ENCODE measurements around the gene NRP1. TPM values are rescaled to one million over a fixed set of nuclear protein-coding genes. Genes with fewer than 3 reads are reported as not detected.

Gene NRP1
- polyA plus RNA-seq, 1 of the 3 experiments (the other 2 are of a cell fraction): 129 TPM

- TF ChIP-seq MAX (IDR thresholded peaks at IDR 0.05; ENCODE audit: low read depth) (no peak), USF2 (IDR thresholded peaks at IDR 0.05; ENCODE audit: borderline replicate concordance, low read depth, low read length) (no peak), FOXJ3 (CRISPR knock-in tag; IDR thresholded peaks at IDR 0.05) (no peak), TCF12 (IDR thresholded peaks at IDR 0.05) (no peak), NFIC (IDR thresholded peaks at IDR 0.05; ENCODE audit: borderline replicate concordance) (peak; percentile 67)
Measured at GRCh38 chr10:33337326-33337957, 3.0 kb upstream of the NRP1 start (continued).

GRCh38 chr10:33336582-33337325 lies 2.3 kb upstream of the NRP1 start:
- Histone ChIP-seq H3K4me1 (ENCODE audit: control insufficient read depth in 1 of 2, insufficient read depth in 2 of 2, low read depth in 1 of 2, low read length in 1 of 2) (peaks cover 24 to 28% of the 10 kb centered on the region in 2 experiments), H3K4me2 (peak overlapping the region; percentile 90), H3K9me2 (no peaks in the 10 kb centered on the region), H3K9me3 (no peaks in the 10 kb centered on the region), H4K20me1 (ENCODE audit: insufficient read depth) (no peaks in the 10 kb centered on the region), H3K79me2 (ENCODE audit: insufficient read depth) (peaks cover 56% of the 10 kb centered on the region), H3F3A (replicated peaks; ENCODE audit: insufficient read depth) (peaks cover 21% of the 10 kb centered on the region), H3K27me3 (ENCODE audit: insufficient read depth) (no peaks in the 10 kb centered on the region), H3K9ac (peak overlapping the region; percentile 84), H2AFZ (ENCODE audit: low read depth) (peak overlapping the region; percentile 50; the same call in 1 of the 2 replicates), H3K27ac (ENCODE audit: low read depth in 2 of 2, low read length in 1 of 2) (peak overlapping the region; percentile 67 to 93), H3K36me3 (replicated peaks in 1 of 2; ENCODE audit: control insufficient read depth in 1 of 2, insufficient read depth in 2 of 2, low read length in 1 of 2) (peaks cover 0 to 11% of the 10 kb centered on the region in 2 experiments), H3K4me3 (ENCODE audit: low read depth in 2 of 2, low read length in 1 of 2) (peak overlapping the region; percentile 90 to 92)
- ChIA-PET CTCF (interaction anchor here (0.6 to 6.7 kb wide), 6 partner anchors 10 to 1657 kb away, joined by 3 to 102 read pairs (median 4); no protein-coding TSS in a partner anchor), POLR2A (interaction anchor here (0.7 kb wide), 1 partner anchor 389 kb away, joined by 3 read pairs; no protein-coding TSS in a partner anchor)
- 5% methylated on average over 33 of the region's 67 CpGs for WGBS (ENCODE audit: low lambda C conversion rate)
- peak; percentile 74 for DNase-seq
- TF ChIP-seq RXRA (IDR thresholded peaks at IDR 0.05; ENCODE audit: borderline replicate concordance, low read depth) (peak; percentile 34; the same call in 1 of the 2 replicates), TCF12 (IDR thresholded peaks at IDR 0.05) (no peak), PBX3 (IDR thresholded peaks at IDR 0.05) (no peak), USF2 (IDR thresholded peaks at IDR 0.05; ENCODE audit: borderline replicate concordance, low read depth, low read length) (no peak), ZBTB33 (IDR thresholded peaks at IDR 0.05; ENCODE audit: borderline replicate concordance, low read depth) (0 out of 2 replicates have a peak, but pooled peaks have one; percentile 13), MAX (IDR thresholded peaks at IDR 0.05; ENCODE audit: low read depth) (peak; percentile 25; the same call in 1 of the 2 replicates), TEAD4 (IDR thresholded peaks at IDR 0.05; ENCODE audit: borderline replicate concordance, insufficient read depth) (no peak), REST (IDR thresholded peaks at IDR 0.05; ENCODE audit: low read depth, low read length) (no peak), MXI1 (IDR thresholded peaks at IDR 0.05; ENCODE audit: low read depth, low read length) (no peak), CHD2 (IDR thresholded peaks at IDR 0.05; ENCODE audit: low read length, partially characterized antibody) (no peak), FOXM1 (IDR thresholded peaks at IDR 0.05; ENCODE audit: low read depth) (no peak), NRF1 (IDR thresholded peaks at IDR 0.05; ENCODE audit: low read depth, low read length) (no peak), POLR2AphosphoS5 (IDR thresholded peaks at IDR 0.05; ENCODE audit: low read depth, low read length) (no peak), SIN3A (IDR thresholded peaks at IDR 0.05; ENCODE audit: borderline replicate concordance, low read depth, low read length) (no peak)

Measured in SK-N-SH (cell line).